Endothelial cell of umbilical vein (primary cell): Measurements from ENCODE around the gene SNRNP200. TPM values are rescaled to one million over a fixed set of nuclear protein-coding genes. Genes with fewer than 3 reads are reported as not detected.

ENCODE experiments used
- BruUV-seq: library from RNA; stranded (reverse); fragments of 400-500 nt; replicated peaks from 2 replicates; lab custom pipeline; 2021; lab: Mats Ljungman, UMichigan
- CTCF ChIA-PET: fragments of 300-600, 350-600 bp; sonication (Branson Sonifier 250); formaldehyde crosslinking; loops from one replicate; lab custom pipeline; 2021; ENCODE audit warnings: antibody characterized with exemption, inconsistent platforms; lab: Charles Lee
- POLR2A ChIA-PET: fragments of 300-600, 350-600 bp; sonication (Branson Sonifier 250); formaldehyde crosslinking; loops from one replicate; lab custom pipeline; 2021; ENCODE audit warnings: antibody characterized with exemption, inconsistent platforms; lab: Charles Lee
- DNase-seq: peaks from one replicate; pipeline ENCODE4 v3.0.0-alpha.2; 2011; ENCODE audit warnings: low read depth, low spot score
- FAIRE-seq: peaks from 2 replicates; lab custom pipeline; 2011; peaks lifted over from hg19 to GRCh38; lab: Jason Lieb, UNC
- H2AFZ ChIP-seq: 2 replicates; pipeline ENCODE4 v1.6.0; 2012; ENCODE audit warnings: low read depth, low read length, control low read depth, inconsistent platforms
- H3K27ac ChIP-seq: 2 replicates; pipeline ENCODE4 v1.5.1; 2011; ENCODE audit warnings: low read depth, mild to moderate bottlenecking, control low read depth, low read length, moderate library complexity; ENCODE audit not compliant: insufficient read depth
- H3K27me3 ChIP-seq, 2 experiments: 2 replicates each; pipeline versions ENCODE4 v1.6.0 to v1.6.1; 2011; ENCODE audit warnings: low read length in 2 of 2, mixed read lengths in 1 of 2; ENCODE audit not compliant: control insufficient read depth in 2 of 2, insufficient read depth in 2 of 2
- H3K36me3 ChIP-seq, 2 experiments: 2 replicates in 1 of 2; 3 replicates in 1 of 2; pipeline ENCODE4 v1.5.1; 2011; ENCODE audit warnings: low read length in 2 of 2, mild to moderate bottlenecking in 1 of 2, moderate library complexity in 1 of 2; ENCODE audit not compliant: control insufficient read depth in 2 of 2, insufficient read depth in 2 of 2; ENCODE audit errors: extremely low read depth in 1 of 2
- H3K4me1 ChIP-seq: 3 replicates; pipeline ENCODE4 v1.5.1; 2011; ENCODE audit warnings: mild to moderate bottlenecking, low read length; ENCODE audit not compliant: control insufficient read depth, insufficient read depth; ENCODE audit errors: extremely low read depth
- H3K4me2 ChIP-seq: 2 replicates; pipeline ENCODE4 v1.6.1; 2011; ENCODE audit warnings: low read length, control low read depth, mixed read lengths; ENCODE audit not compliant: insufficient read depth
- H3K4me3 ChIP-seq, 3 experiments: fragments of 200-600 bp in 1 of 3; sonication (generic), shearing (Covaris generic) in 1 of 3; replicated peaks in 1 of 3; 2 replicates each; pipeline ENCODE4 v1.5.1; 2011 to 2016; ENCODE audit warnings: control low read depth in 3 of 3, low read length in 3 of 3, mild to moderate bottlenecking in 2 of 3, inconsistent platforms in 1 of 3, low read depth in 1 of 3, moderate library complexity in 1 of 3; ENCODE audit not compliant: insufficient read depth in 1 of 3
- H3K79me2 ChIP-seq: 2 replicates; pipeline ENCODE4 v1.6.0; 2012; ENCODE audit warnings: low read length, inconsistent platforms; ENCODE audit not compliant: control insufficient read depth, insufficient read depth
- H3K9ac ChIP-seq: replicated peaks from 2 replicates; pipeline ENCODE3; 2011; ENCODE audit warnings: low read length, control low read depth; ENCODE audit not compliant: insufficient read depth; ENCODE audit errors: extremely low read depth
- H3K9me1 ChIP-seq: replicated peaks from 3 replicates; pipeline ENCODE4 v1.6.0; 2011; ENCODE audit warnings: mild to moderate bottlenecking, low read length; ENCODE audit not compliant: control insufficient read depth, insufficient read depth; ENCODE audit errors: extremely low read depth
- H3K9me3 ChIP-seq: replicated peaks from 2 replicates; pipeline ENCODE4 v1.5.1; 2012; ENCODE audit warnings: low read length, inconsistent platforms; ENCODE audit not compliant: control insufficient read depth, insufficient read depth
- H4K20me1 ChIP-seq: replicated peaks from 2 replicates; pipeline ENCODE3; 2011; ENCODE audit warnings: mild to moderate bottlenecking, low read length; ENCODE audit not compliant: control insufficient read depth, insufficient read depth; ENCODE audit errors: extremely low read depth
- EZH2 ChIP-seq: IDR thresholded peaks from 2 replicates; pipeline ENCODE4 v1.6.1; 2012; ENCODE audit warnings: borderline replicate concordance, low read depth, mild to moderate bottlenecking, moderate library complexity, low read length, inconsistent platforms; ENCODE audit not compliant: severe bottlenecking
- FOS ChIP-seq: IDR thresholded peaks from 2 replicates; pipeline ENCODE4 v1.6.1; 2011; ENCODE audit warnings: mild to moderate bottlenecking, low read length, moderate library complexity, borderline replicate concordance; ENCODE audit not compliant: insufficient read depth
- GATA2 ChIP-seq: IDR thresholded peaks from 2 replicates; pipeline ENCODE4 v1.7.0; 2011; ENCODE audit warnings: low read depth, mild to moderate bottlenecking, moderate library complexity, mixed read lengths, low read length; ENCODE audit not compliant: insufficient read length, insufficient read depth
- JUN ChIP-seq: IDR thresholded peaks from 2 replicates; pipeline ENCODE4 v1.6.1; 2011; ENCODE audit warnings: borderline replicate concordance, low read depth; ENCODE audit not compliant: insufficient read length, insufficient read depth
- MYC ChIP-seq: IDR thresholded peaks from one replicate; pipeline ENCODE4 v1.6.1; 2011; ENCODE audit warnings: mild to moderate bottlenecking, low read depth, low read length
- POLR2A ChIP-seq: IDR thresholded peaks from 2 replicates; pipeline ENCODE4 v1.6.1; 2012; ENCODE audit warnings: low read depth, mild to moderate bottlenecking, control low read depth, low read length
- POLR2AphosphoS5 ChIP-seq: IDR thresholded peaks from 2 replicates; pipeline ENCODE4 v1.6.1; 2012; ENCODE audit warnings: low read depth, mild to moderate bottlenecking, control low read depth, low read length, moderate library complexity; ENCODE audit not compliant: insufficient read depth
- dilution Hi-C: fragments of 300-500 bp; cut with MboI; formaldehyde crosslinking; loops from one replicate; pipeline ENCODE4 v1.15.0; 2019; ENCODE audit warnings: low sequenced_read_pairs; ENCODE audit not compliant: extremely low pct_ligation_motif_present
- intact Hi-C: fragments of 100-400 bp; cut with micrococcal nuclease; formaldehyde crosslinking; loops from one replicate; pipeline ENCODE4 v1.10.0; 2022
- polyA plus RNA-seq, 4 experiments: library from polyadenylated mRNA; depleted of rRNA in 3 of 4; stranded (reverse) in 3 of 4; unstranded in 1 of 4; fragments of >200 nt; gene quantifications; 2 replicates each; pipeline versions ENCODE4 v1.2.1 to v1.2.3, GENCODE V29; 2011 to 2012; ENCODE audit warnings: missing spikeins in 1 of 4
- total RNA-seq: library from RNA; stranded (reverse); gene quantifications from 2 replicates; pipeline ENCODE4 v1.2.3, GENCODE V29; 2021
- TF ChIP-seq, protein P1 (sequence below), 2 donors: IDR thresholded peaks; 1 replicate in 1 of 2; 2 replicates in 1 of 2; pipeline ENCODE4 v1.5.1; 2011; ENCODE audit warnings: low read length in 2 of 2, mild to moderate bottlenecking in 2 of 2, moderate library complexity in 2 of 2, control low read depth in 1 of 2, inconsistent platforms in 1 of 2, low read depth in 1 of 2; ENCODE audit not compliant: insufficient read depth in 1 of 2; ENCODE audit errors: extremely low read depth in 1 of 2
- TF ChIP-seq, protein P2 (sequence below): IDR thresholded peaks from 2 replicates; pipeline ENCODE4 v1.6.1; 2011; ENCODE audit not compliant: insufficient read depth, insufficient read length

The SNRNP200 gene
- total and polyA plus RNA-seq, 2 donors (not counting 3 experiments of a cell fraction or from before 2014, with no cell fraction given), result 124 to 155 TPM

DNA sequence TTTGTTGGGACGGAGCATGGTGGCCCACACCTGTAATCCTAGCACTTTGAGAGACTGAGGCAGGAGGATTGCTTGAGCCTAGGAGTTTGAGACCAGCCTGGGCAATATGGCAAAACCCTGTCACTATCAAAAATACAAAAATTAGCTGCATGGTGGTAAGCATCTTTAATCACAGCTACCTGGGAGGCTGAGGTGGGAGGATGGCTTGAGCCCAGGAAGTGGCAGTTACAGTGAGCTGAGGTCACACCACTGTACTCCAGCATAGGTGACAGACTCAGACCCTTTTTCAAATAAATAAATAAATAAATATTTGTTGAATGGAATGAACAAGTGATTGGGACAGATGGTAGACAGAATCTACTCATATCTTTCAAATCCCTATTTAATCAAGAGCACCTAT, 14.1 kb upstream of the SNRNP200 start:
- Histone ChIP-seq H2AFZ (no peak overlapping the region), H3K36me3 (no peaks in the 10 kb centered on the region), H3K27me3 (peaks cover 10 to 15% of the 10 kb centered on the region in 2 experiments), H3K27ac (no peak overlapping the region), H3K9me1 (no peaks in the 10 kb centered on the region), H3K9me3 (no peaks in the 10 kb centered on the region), H4K20me1 (no peaks in the 10 kb centered on the region), H3K4me3 (no peak overlapping the region), H3K79me2 (no peaks in the 10 kb centered on the region), H3K9ac (no peak overlapping the region), H3K4me1 (peaks cover 30% of the 10 kb centered on the region), H3K4me2 (no peak overlapping the region)
- DNase-seq (no peak), FAIRE-seq (no peak)
- CTCF ChIA-PET, result interaction anchor here (1.6 kb wide), 1 partner anchor 23 kb away, joined by 3 read pairs; no protein-coding TSS in a partner anchor
- POLR2A ChIA-PET, result no interaction called here
- dilution Hi-C loops, result no loop called here
- TF ChIP-seq POLR2AphosphoS5 (no peak), JUN (no peak), MYC (no peak), GATA2 (no peak), EZH2 (no peak), FOS (no peak), POLR2A (no peak)
- TF ChIP-seq, protein P1, sequence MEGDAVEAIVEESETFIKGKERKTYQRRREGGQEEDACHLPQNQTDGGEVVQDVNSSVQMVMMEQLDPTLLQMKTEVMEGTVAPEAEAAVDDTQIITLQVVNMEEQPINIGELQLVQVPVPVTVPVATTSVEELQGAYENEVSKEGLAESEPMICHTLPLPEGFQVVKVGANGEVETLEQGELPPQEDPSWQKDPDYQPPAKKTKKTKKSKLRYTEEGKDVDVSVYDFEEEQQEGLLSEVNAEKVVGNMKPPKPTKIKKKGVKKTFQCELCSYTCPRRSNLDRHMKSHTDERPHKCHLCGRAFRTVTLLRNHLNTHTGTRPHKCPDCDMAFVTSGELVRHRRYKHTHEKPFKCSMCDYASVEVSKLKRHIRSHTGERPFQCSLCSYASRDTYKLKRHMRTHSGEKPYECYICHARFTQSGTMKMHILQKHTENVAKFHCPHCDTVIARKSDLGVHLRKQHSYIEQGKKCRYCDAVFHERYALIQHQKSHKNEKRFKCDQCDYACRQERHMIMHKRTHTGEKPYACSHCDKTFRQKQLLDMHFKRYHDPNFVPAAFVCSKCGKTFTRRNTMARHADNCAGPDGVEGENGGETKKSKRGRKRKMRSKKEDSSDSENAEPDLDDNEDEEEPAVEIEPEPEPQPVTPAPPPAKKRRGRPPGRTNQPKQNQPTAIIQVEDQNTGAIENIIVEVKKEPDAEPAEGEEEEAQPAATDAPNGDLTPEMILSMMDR (IDR thresholded peaks at IDR 0.05; ENCODE audit: extremely low read depth in 1 of 2, insufficient read depth in 1 of 2, low read depth in 1 of 2, low read length in 2 of 2), result no peak
- TF ChIP-seq, protein P2, sequence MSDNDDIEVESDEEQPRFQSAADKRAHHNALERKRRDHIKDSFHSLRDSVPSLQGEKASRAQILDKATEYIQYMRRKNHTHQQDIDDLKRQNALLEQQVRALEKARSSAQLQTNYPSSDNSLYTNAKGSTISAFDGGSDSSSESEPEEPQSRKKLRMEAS, result no peak
- intact Hi-C loops, result no loop called here
- BruUV-seq, result no TSS peak
